HepG2 (cell line): Measurements from ENCODE around the gene CPNE4. TPM values are rescaled to one million over a fixed set of nuclear protein-coding genes. Genes with fewer than 3 reads are reported as not detected.

Experiments
- ATAC-seq: fragments of 200-7000 bp; cut with Tn5 transposase; 3 replicates; pipeline ENCODE4 v1.9.1; 2020; ENCODE audit warnings: mild to moderate bottlenecking, moderate library complexity
- BruUV-seq: library from RNA; stranded (reverse); fragments of 400-500 nt; replicated peaks from 2 replicates; lab custom pipeline; 2021; lab: Mats Ljungman, UMichigan
- CTCF ChIA-PET: fragments of 300-600 bp; formaldehyde crosslinking; extraction: SDS; loops from one replicate; lab custom pipeline; 2021; ENCODE audit warnings: low total read pairs, inconsistent platforms, low intra/inter-chr PET ratio; lab: Yijun Ruan, JAX
- POLR2A ChIA-PET: fragments of 350-600 bp; sonication (Branson Sonifier 250); formaldehyde crosslinking; loops from one replicate; lab custom pipeline; 2020; ENCODE audit warnings: antibody characterized with exemption, inconsistent platforms; lab: Yijun Ruan, JAX
- DNase-seq: peaks from one replicate; pipeline ENCODE4 v3.0.0-alpha.2; 2015; ENCODE audit warnings: low spot score
- FAIRE-seq: peaks from 3 replicates; lab custom pipeline; 2011; peaks lifted over from hg19 to GRCh38; lab: Jason Lieb, UNC
- H2AFZ ChIP-seq: one replicate; pipeline ENCODE4 v1.6.1; 2011; ENCODE audit warnings: low read length, inconsistent platforms
- H3K27ac ChIP-seq: fragments of 300-600 bp; 3 replicates; pipeline ENCODE4 v1.8.0; 2011; ENCODE audit warnings: mixed run types, mild to moderate bottlenecking, mixed read lengths, low read length, inconsistent platforms; ENCODE audit not compliant: insufficient read depth; ENCODE audit errors: extremely low read length
- H3K27me3 ChIP-seq, 2 experiments: fragments of 200-600 bp in 1 of 2; 2 replicates in 1 of 2; 3 replicates in 1 of 2; pipeline versions ENCODE4 v1.6.0 to v1.8.0; 2011; ENCODE audit warnings: low read length in 2 of 2, mild to moderate bottlenecking in 2 of 2, moderate library complexity in 2 of 2, inconsistent platforms in 1 of 2; ENCODE audit not compliant: insufficient read depth in 2 of 2, control insufficient read depth in 1 of 2
- H3K36me3 ChIP-seq, 2 experiments: fragments of 200-600 bp in 1 of 2; replicated peaks in 1 of 2; 2 replicates in 1 of 2; 3 replicates in 1 of 2; pipeline versions ENCODE4 v1.5.1 to v1.8.0; 2011; ENCODE audit warnings: low read length in 2 of 2, inconsistent platforms in 1 of 2; ENCODE audit not compliant: insufficient read depth in 2 of 2, control insufficient read depth in 1 of 2
- H3K4me1 ChIP-seq: 2 replicates; pipeline ENCODE4 v1.5.1; 2012; ENCODE audit warnings: low read length, inconsistent platforms; ENCODE audit not compliant: insufficient read depth
- H3K4me2 ChIP-seq: 2 replicates; pipeline ENCODE4 v1.6.0; 2011; ENCODE audit warnings: low read depth, low read length, inconsistent platforms
- H3K4me3 ChIP-seq, 3 experiments: fragments of 200-600 bp in 1 of 3; sonication (generic), shearing (Covaris generic) in 1 of 3; replicated peaks in 1 of 3; 2 replicates each; pipeline ENCODE4 v1.5.1; 2011 to 2016; ENCODE audit warnings: low read length in 3 of 3, inconsistent platforms in 2 of 3, low read depth in 2 of 3, mild to moderate bottlenecking in 2 of 3, control low read depth in 1 of 3, mixed read lengths in 1 of 3; ENCODE audit not compliant: insufficient read depth in 1 of 3
- H3K79me2 ChIP-seq: one replicate; pipeline ENCODE4 v1.6.1; 2011; ENCODE audit warnings: low read length, inconsistent platforms; ENCODE audit not compliant: insufficient read depth
- H3K9ac ChIP-seq: 2 replicates; pipeline ENCODE4 v1.6.0; 2011; ENCODE audit warnings: mild to moderate bottlenecking, low read depth, low read length, inconsistent platforms; ENCODE audit not compliant: insufficient read depth
- H3K9me3 ChIP-seq: 2 replicates; pipeline ENCODE4 v1.5.1; 2012; ENCODE audit warnings: mild to moderate bottlenecking, low read length
- H4K20me1 ChIP-seq: 2 replicates; pipeline ENCODE4 v1.6.0; 2011; ENCODE audit warnings: inconsistent platforms, mild to moderate bottlenecking, low read length, moderate library complexity; ENCODE audit not compliant: insufficient read depth
- EED ChIP-seq: sonication (generic); formaldehyde crosslinking; IDR thresholded peaks from 2 replicates; pipeline ENCODE4 v1.5.0; 2020; ENCODE audit warnings: mild to moderate bottlenecking, missing genetic modification reagents
- GLI4 ChIP-seq: sonication (generic); formaldehyde crosslinking; IDR thresholded peaks from 2 replicates; pipeline ENCODE4 v1.5.1; 2020; ENCODE audit warnings: missing genetic modification reagents, mild to moderate bottlenecking, moderate library complexity, borderline replicate concordance
- HIVEP1 ChIP-seq: sonication (generic); formaldehyde crosslinking; IDR thresholded peaks from 2 replicates; pipeline ENCODE4 v1.4.0; 2020; ENCODE audit warnings: mild to moderate bottlenecking, missing genetic modification reagents
- TAF15 ChIP-seq: fragments of 200-400 bp; formaldehyde crosslinking; IDR thresholded peaks from one replicate; pipeline ENCODE4 v1.6.1; 2018; ENCODE audit warnings: mild to moderate bottlenecking, low read depth, low read length; ENCODE audit not compliant: poor library complexity, severe bottlenecking
- TBX2 ChIP-seq: sonication (generic); formaldehyde crosslinking; IDR thresholded peaks from 2 replicates; pipeline ENCODE4 v1.5.0; 2020; ENCODE audit warnings: missing genetic modification reagents, mild to moderate bottlenecking, borderline replicate concordance
- ZFYVE20 ChIP-seq: sonication (generic); formaldehyde crosslinking; IDR thresholded peaks from 2 replicates; pipeline ENCODE4 v1.8.0; 2023; ENCODE audit warnings: low read depth, mild to moderate bottlenecking, moderate library complexity, missing genetic modification reagents, borderline replicate concordance
- ZNF550 ChIP-seq: sonication (generic); formaldehyde crosslinking; IDR thresholded peaks from 2 replicates; pipeline ENCODE4 v1.4.0; 2020; ENCODE audit warnings: mild to moderate bottlenecking, missing genetic modification reagents, borderline replicate concordance
- WGBS: methylation state at CpG from one replicate; pipeline ENCODE4 v1.1.6; 2017; ENCODE audit warnings: low lambda C conversion rate; 5-methylcytosine and 5-hydroxymethylcytosine counted together
- in situ Hi-C: cut with HindIII; loops from 2 replicates; pipeline ENCODE4 v1.10.0; 2017; ENCODE audit warnings: low pct_unique_long_range_greater_than_20kb; ENCODE audit not compliant: extremely low pct_ligation_motif_present
- intact Hi-C: fragments of 100-400 bp; cut with micrococcal nuclease; formaldehyde crosslinking; loops from one replicate; pipeline ENCODE4 v1.10.0; 2022; ENCODE audit not compliant: unreplicated experiment
- polyA plus RNA-seq, 8 experiments: library from polyadenylated mRNA; depleted of rRNA in 3 of 8; stranded (reverse) in 7 of 8; unstranded in 1 of 8; fragments of >200 nt; fragmentation: Illumina TruSeq in 4 of 8; extraction: Trizol in 4 of 8; gene quantifications; 2 replicates each; pipeline versions ENCODE4 v1.2.1 to v1.2.3, GENCODE V29; 2011 to 2016; ENCODE audit warnings: low read depth in 4 of 8, missing spikeins in 1 of 8, mixed read lengths in 1 of 8; ENCODE audit not compliant: insufficient read depth in 1 of 8
- total RNA-seq, 5 experiments: library from RNA; depleted of rRNA; stranded (reverse); fragments of >200 nt; fragmentation: Illumina TruSeq; extraction: Trizol; gene quantifications; 2 replicates each; pipeline ENCODE4 v1.2.3, GENCODE V29; 2016; ENCODE audit warnings: low read depth in 1 of 5
- TF ChIP-seq, protein P1 (sequence below): sonication (generic); formaldehyde crosslinking; IDR thresholded peaks from 2 replicates; pipeline ENCODE4 v1.4.0; 2020; ENCODE audit warnings: mild to moderate bottlenecking, missing genetic modification reagents
- TF ChIP-seq, protein P2 (sequence below), 2 experiments: fragments of 450-650 bp in 1 of 2; sonication (generic) in 1 of 2; formaldehyde crosslinking in 1 of 2; IDR thresholded peaks; 2 replicates each; pipeline versions ENCODE4 v1.6.1 to v1.8.0; 2016 to 2022; ENCODE audit warnings: antibody characterized with exemption in 1 of 2, mild to moderate bottlenecking in 1 of 2, missing genetic modification reagents in 1 of 2
- TF ChIP-seq, protein P3 (sequence below): sonication (generic); formaldehyde crosslinking; conservative IDR thresholded peaks from 2 replicates; pipeline ENCODE4 v1.8.0; 2022; ENCODE audit warnings: mild to moderate bottlenecking, moderate library complexity, missing genetic modification reagents

CPNE4 gene
- total and polyA plus RNA-seq, 2 of the 13 experiments (the other 11 are each of a cell fraction or from before 2014, with no cell fraction given), result not detected

DNA sequence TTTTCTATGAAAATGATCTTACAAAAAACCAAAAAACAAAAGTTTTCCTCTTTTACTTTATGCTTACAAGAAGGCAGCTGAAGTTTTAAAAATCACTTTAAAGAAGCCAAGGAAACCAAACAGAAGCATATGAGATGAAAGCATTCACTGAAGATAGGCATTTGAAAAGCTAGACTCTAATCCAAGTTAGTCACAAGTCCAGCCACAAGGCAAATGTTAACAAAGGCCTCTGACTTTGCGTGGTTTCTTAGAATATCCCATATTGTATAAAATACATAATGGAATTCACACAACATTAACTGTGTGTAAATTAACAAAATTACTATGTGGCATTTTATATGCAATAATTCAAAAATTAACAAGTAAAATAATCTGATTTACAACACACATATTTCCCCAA, 549.7 kb downstream of the CPNE4 start (continued):
- no peak for TF ChIP-seq TBX2 (CRISPR knock-in tag)
- TF ChIP-seq GLI4 (CRISPR knock-in tag), result no peak
- TF ChIP-seq, protein P1, sequence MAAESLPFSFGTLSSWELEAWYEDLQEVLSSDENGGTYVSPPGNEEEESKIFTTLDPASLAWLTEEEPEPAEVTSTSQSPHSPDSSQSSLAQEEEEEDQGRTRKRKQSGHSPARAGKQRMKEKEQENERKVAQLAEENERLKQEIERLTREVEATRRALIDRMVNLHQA (CRISPR knock-in tag), result no peak

DNA sequence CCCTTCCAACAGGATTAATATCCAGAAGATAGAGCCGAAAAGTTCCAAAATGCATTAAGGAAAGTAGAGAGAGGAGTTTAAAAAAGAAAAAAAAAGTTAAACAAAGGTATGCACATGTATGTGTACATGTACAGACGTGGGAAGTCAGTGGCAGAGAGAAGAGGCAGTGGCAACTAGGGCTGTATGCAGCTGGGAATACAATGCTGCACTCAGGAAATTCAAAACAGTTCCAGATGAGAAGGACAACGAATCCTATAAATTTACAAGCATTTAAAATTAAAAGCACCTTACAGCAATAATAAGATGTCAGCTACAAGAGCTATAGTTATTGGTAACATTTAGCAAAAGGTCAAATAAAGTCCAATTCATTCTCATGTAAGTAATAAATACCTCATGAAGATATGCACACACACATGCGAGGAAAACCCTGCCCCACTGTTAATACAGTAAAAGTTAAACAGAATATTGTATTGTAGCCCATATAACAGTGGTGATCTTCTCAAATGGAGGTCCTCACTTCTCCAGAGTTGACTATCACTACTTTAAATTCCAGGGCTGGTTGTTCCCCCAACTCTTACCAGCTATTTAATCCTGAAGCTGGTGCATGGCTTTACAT, 550.2 kb downstream of the CPNE4 start:
- BruUV-seq, result no TSS peak
- H3K9ac ChIP-seq, result no peak overlapping the region
- WGBS, result 95% methylated on average over 4 of the region's 4 CpGs
- H3K9me3 ChIP-seq, result no peaks in the 10 kb centered on the region
- FAIRE-seq (no peak), DNase-seq (no peak), ATAC-seq (no peak)
- ChIA-PET POLR2A (no interaction called here), CTCF (no interaction called here)
- H3K36me3 ChIP-seq, result peaks cover 3 to 38% of the 10 kb centered on the region in 2 experiments; a peak in 4 of 5 replicates
- no peak overlapping the region for H2AFZ ChIP-seq
- H4K20me1 ChIP-seq, result no peaks in the 10 kb centered on the region
- no peaks in the 10 kb centered on the region for H3K27me3 ChIP-seq
- peaks cover 2% of the 10 kb centered on the region for H3K79me2 ChIP-seq
- intact Hi-C loops, result loop anchor here (5.0 kb wide), 1 partner anchor 102 kb away; the partner anchor contains the start of gene NUDT16
- no peaks in the 10 kb centered on the region for H3K4me1 ChIP-seq
- H3K27ac ChIP-seq, result no peak overlapping the region
- in situ Hi-C loops, result loop anchor here (25.0 kb wide), 1 partner anchor 447 kb away; the partner anchor contains the start of genes ASTE1 and NEK11
- H3K4me2 ChIP-seq, result no peak overlapping the region
- H3K4me3 ChIP-seq, result no peak overlapping the region
- TF ChIP-seq TAF15 (no peak), ZNF550 (CRISPR knock-in tag) (no peak), ZFYVE20 (CRISPR knock-in tag) (no peak), HIVEP1 (no peak), EED (CRISPR knock-in tag) (no peak)
- TF ChIP-seq, protein P2, sequence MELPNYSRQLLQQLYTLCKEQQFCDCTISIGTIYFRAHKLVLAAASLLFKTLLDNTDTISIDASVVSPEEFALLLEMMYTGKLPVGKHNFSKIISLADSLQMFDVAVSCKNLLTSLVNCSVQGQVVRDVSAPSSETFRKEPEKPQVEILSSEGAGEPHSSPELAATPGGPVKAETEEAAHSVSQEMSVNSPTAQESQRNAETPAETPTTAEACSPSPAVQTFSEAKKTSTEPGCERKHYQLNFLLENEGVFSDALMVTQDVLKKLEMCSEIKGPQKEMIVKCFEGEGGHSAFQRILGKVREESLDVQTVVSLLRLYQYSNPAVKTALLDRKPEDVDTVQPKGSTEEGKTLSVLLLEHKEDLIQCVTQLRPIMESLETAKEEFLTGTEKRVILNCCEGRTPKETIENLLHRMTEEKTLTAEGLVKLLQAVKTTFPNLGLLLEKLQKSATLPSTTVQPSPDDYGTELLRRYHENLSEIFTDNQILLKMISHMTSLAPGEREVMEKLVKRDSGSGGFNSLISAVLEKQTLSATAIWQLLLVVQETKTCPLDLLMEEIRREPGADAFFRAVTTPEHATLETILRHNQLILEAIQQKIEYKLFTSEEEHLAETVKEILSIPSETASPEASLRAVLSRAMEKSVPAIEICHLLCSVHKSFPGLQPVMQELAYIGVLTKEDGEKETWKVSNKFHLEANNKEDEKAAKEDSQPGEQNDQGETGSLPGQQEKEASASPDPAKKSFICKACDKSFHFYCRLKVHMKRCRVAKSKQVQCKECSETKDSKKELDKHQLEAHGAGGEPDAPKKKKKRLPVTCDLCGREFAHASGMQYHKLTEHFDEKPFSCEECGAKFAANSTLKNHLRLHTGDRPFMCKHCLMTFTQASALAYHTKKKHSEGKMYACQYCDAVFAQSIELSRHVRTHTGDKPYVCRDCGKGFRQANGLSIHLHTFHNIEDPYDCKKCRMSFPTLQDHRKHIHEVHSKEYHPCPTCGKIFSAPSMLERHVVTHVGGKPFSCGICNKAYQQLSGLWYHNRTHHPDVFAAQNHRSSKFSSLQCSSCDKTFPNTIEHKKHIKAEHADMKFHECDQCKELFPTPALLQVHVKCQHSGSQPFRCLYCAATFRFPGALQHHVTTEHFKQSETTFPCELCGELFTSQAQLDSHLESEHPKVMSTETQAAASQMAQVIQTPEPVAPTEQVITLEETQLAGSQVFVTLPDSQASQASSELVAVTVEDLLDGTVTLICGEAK (IDR thresholded peaks at IDR 0.05), result no peak
- TF ChIP-seq, protein P2 (CRISPR knock-in tag; IDR thresholded peaks at IDR 0.05), result no peak
- TF ChIP-seq, protein P3, sequence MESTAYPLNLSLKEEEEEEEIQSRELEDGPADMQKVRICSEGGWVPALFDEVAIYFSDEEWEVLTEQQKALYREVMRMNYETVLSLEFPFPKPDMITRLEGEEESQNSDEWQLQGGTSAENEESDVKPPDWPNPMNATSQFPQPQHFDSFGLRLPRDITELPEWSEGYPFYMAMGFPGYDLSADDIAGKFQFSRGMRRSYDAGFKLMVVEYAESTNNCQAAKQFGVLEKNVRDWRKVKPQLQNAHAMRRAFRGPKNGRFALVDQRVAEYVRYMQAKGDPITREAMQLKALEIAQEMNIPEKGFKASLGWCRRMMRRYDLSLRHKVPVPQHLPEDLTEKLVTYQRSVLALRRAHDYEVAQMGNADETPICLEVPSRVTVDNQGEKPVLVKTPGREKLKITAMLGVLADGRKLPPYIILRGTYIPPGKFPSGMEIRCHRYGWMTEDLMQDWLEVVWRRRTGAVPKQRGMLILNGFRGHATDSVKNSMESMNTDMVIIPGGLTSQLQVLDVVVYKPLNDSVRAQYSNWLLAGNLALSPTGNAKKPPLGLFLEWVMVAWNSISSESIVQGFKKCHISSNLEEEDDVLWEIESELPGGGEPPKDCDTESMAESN (CRISPR knock-in tag), result no peak
